HG03457 (cell line): Measurements from ENCODE around the gene DIP2A.
"Not testable (repeated sequence)": the region's sequence is repeated elsewhere in the genome, so short reads cannot be mapped to it uniquely, and the experiment has no call there.

Experiments
- ATAC-seq: cut with Tn5 transposase; IDR thresholded peaks from one replicate; pipeline ENCODE4 v1.9.1; 2021; ENCODE audit warnings: moderate number of reproducible peaks; ENCODE audit not compliant: unreplicated experiment

DIP2A gene

DNA sequence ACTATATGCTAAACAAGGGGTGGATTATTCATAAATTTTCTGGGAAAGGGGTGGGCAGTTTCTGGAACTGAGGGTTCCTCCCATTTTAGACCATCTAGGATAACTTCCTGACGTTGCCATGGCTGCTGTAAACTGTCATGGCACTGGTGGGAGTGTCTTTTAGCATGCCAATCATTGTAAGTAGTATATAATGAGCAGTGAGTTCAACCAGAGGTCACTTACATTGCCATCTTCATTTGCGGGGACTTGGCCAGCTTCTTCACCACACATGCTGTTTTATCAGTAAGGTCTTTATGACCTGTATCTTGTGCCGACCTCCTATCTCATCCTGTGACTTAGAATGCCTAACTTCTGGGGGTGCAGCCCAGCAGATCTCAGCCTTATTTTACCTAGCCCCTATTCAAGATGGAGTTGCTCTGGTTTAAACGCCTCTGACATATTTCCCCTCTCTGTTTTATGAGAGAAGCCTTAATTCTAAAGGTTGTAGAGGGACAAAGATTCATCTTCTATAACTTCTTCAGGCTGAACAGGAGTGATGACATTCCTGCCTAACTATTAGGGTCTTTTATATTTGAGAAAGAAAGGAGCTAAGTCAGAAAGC is 60.4 kb downstream of the DIP2A start:
- no peak for ATAC-seq

DNA sequence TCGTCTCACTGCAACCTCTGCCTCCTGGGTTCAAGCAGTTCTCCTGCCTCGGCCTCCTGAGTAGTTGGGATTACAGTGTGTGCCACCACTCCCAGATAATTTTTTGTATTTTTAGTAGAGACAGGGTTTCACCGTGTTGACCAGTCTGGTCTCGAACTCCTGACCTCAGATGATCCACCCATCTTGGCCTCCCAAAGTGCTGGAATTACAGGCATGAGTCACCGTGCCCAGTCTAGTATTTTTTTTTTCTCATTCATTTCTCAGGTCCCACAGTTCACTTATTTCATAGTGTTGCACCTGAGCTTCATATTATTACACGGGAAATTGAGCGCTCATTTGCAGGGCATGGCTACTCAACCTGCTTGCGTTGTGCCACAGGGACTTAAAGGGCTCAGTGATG is 68.7 kb downstream of the DIP2A start:
- not testable (repeated sequence) for ATAC-seq

DNA sequence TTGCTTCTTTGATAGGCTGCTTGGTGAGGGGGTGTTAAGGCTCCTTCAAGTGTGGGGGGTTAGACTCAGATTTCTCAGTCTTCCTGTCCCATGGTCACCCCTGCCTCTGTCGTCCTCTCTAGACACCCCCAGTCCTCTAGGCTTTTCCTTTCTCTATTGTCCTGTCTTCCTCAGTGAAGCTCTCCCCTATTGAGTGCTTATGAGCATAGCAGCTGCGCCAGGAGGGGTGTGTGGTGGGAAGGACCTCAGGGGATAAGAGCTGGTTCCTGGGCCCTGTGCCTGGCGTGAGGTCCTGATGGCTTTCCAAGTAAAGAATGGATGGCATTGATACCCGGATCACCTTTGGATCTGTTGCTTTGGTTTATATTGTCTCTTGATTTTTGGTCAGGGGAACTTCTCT is 69.1 kb downstream of the DIP2A start:
- ATAC-seq = no peak

DNA sequence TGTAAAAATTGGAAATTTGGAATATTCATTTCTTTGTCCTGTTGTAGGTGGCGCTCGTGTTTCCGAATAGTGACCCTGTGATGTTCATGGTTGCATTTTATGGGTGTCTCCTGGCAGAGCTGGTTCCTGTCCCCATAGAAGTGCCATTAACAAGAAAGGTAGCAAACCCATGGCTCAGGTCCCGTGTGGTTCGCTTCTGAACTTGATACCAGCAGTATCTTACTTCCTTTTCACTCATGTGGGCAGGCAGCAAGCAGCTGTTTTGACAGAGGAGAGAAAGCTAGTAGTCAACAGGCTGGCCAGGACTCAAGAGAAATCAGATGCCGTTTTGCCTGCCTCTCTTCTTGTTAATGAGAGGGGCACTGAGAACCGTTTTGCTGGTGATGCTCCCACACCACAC is 73.4 kb downstream of the DIP2A start:
- no peak for ATAC-seq

DNA sequence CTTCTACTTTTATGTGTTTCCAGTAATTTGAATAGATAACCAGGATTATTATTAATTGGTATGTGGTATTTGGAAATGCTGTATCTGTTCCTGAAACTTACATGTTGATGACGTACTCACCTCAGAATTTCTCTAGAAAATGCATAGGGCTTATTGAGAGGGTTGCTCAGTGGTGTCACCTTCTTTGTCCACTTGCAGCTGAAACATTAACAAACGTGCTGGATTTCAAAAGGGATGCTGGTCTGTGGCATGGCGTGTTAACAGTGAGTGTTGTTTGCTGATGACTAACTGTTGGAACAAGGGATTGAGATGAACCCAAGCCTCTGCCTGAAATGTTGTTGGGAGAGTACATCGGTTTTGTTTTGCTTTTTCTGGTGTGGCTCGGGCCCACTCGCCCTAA is 78.3 kb downstream of the DIP2A start:
- no peak for ATAC-seq

DNA sequence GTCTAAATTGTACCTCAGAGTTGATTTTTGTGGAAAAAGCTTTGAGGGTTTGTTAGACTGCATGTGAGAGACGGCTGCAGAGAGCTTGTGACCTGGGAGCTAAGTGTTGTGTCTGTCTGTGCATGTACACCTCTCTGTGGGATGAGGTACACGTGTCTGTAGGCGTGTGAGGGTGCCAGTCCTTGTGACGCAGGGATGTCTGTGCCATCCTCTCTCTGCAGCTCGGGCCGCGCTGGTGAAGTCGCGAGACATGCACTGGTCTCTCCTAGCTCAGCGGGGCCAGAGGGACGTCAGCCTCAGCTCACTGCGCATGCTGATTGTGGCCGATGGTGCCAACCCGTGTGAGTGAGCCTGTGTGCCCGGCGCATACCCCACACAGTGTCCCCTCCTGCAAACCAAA is 79.6 kb downstream of the DIP2A start:
- no peak for ATAC-seq

DNA sequence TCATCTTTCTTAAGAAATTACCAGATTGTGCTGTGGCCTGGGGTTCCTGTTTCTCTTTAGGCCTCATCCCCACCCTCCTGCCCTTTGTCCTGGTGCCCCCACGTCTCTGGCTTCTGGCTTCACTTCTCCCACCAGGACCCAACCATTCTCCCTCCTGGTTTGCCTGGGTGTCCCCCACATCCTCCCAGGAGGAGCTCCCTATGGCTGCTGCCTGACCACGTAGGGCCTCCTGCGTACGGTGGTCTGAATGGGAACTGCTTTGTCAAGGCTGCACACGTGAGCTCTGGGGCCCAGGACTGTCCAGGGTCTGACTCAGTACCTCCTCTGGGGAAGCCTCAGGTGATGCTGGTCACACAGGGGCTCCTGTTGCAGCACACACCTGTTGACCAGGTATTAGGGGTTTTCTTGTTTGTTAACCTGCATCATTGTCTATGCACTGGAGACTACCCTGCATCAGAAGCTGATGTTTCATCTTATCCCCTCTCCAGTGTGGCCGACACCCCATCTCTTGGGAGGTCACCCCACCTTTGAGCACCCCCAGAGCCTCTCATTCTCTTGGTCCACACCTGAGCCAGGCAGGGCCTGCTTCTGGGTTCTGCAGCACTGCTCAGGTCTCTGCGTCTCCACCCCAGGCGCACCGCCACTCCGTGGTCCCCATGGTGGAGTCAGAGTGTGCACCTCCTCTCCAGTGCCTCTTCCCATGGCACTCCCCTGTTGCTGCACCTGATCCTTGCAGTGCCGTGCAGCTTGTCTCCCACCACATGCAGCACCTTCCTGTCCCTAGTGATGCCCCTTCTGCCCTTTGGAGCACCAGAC is 80.4 kb downstream of the DIP2A start:
- no peak for ATAC-seq

DNA sequence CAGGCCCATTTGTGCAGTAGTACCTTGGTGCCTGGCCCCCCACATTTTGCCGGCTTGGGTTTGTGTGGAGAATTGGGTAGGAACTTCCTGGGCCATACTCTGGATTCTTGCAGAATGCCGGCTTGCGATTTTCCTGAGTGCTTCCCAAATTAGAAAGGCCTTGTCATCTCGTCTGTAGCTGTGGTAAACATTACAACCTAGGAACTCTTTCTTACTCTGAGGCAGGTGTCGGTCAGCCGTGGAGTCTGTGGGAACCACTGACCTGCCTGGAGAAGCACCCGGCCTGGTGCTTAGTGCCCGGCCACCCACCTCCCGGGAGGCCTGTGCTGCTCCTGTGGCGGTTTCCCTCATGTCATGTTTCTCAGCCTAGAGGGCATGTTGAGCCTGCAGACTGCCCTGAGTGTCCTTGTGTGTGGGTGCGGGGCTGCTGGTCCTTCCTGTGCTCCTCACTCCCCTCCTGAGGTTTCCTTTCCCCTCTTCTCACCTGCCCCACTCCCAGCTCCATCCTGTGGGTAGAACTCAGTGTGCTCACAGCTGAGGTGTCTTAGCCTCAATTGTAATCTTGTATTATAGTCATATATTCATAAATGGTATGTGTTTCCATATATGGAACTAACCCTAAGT is 81.5 kb downstream of the DIP2A start:
- no peak for ATAC-seq

DNA sequence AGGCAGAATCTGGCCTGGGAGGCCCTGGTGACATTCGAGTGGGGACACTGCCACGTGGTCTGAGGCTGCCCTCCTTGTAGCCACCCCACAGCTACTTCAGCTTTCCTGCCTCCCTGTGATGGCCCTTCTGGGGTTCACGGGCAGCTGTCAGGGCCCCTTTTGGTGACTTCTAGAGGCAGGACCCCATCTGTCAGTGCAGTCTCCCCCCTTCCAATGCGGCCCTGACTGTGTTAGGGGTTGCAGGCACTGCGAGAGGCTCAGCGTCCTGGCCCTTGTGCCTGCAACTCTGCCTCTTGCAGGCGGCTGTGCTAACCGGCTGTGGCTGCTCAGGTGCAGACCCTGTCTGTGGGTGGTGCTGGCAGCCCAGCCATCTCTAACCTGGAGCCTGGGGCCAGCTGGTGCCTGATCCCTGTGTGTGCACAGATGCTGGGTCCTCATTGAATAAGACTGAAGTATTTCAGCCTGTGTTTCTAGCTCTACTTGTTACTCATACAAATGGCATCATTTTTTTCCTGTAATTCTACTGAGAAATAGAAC is 84.0 kb downstream of the DIP2A start:
- ATAC-seq = no peak

DNA sequence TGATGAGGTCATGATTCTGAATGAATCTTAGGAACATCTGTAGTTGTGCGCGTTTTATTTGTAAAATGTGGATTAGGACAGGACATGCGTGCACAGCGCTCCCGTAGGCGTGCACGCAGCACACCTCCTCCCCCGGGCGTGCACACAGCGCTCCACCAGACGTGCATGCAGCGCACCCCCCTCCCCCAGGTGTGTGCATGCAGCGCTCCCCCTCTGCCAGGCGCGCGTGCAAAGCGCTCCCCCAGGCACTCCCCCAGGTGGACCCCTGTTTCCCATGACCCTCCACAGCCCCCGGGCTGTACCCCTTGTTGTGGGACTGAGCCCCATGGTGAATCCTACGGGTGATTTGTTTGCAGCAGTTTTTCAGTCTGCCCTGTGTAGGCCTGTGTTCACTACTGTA is 84.6 kb downstream of the DIP2A start:
- no peak for ATAC-seq

DNA sequence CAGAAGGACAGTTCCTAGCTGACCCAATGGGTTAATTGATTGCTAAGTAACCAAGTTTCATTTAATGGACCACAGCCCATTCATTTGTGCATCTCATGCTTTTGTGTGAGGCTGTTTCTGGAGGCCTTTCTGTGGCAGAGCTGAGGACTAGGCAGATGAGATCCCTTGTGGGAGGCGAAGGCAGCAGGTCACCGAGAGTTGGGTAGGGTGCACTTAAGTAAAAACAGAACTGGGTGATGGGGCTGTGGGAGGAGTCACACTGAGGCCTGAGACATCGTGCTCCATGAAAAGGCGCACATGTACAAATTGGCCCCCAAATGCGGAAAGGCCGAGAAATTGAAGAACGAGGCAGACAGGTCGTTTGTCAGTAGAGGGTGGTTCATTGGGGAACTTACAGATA is 85.3 kb downstream of the DIP2A start:
- ATAC-seq = no peak

DNA sequence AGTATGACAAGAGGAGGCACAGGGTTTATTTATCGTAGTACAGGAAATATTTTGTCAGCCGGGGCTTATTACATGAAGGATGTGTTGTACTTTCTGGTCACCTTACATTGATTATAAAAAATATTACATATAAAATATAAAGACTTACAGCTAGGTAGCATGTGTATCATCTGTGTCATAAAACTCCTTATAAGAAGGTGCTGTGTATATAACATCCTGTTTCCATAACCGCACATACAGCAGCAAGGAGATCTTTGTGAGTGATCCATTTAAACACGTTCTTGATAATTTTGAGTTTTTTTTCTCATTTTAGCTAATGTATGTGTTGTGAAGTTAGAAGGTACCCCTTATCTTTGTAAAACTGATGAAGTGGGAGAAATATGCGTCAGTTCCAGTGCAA is 86.1 kb downstream of the DIP2A start:
- no peak for ATAC-seq

DNA sequence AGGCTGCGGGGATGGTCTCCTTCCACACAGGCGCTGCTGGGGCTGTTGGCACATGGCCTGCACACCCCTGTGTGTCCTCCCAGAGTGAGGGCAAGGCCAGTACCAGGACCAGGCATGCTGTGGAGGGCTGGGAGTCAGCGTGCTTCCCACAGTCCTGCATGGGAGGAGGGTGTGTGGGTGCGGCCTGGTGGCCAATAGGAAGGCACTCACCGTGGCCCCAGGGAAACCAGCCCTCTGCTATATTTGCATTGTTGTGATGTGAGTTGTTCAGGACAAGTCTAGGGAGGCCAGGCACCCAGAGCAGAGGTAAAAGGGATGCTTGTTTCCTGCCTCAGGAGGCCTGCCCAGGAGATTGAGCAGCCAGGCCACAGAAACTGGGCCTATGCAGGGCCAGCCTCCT is 86.7 kb downstream of the DIP2A start:
- no peak for ATAC-seq

DNA sequence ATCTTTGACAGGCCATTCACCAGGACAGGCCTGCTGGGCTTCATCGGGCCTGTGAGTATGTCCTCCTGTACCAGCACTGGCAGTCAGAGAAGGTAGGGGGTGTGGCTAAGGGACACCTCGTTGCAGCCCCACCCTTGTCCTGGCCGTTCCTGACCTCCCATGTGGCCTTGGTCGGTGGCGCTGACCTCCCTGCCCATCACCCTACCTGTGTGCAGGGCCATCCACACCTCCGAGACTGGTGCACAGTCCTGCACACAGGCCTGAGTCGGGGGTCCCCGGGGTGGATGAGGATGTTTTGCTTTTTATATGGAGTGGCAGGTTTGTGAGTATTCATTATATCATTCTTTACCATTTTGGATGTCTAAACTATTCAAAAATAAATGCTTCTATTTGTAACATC is 87.2 kb downstream of the DIP2A start:
- ATAC-seq = no peak

DNA sequence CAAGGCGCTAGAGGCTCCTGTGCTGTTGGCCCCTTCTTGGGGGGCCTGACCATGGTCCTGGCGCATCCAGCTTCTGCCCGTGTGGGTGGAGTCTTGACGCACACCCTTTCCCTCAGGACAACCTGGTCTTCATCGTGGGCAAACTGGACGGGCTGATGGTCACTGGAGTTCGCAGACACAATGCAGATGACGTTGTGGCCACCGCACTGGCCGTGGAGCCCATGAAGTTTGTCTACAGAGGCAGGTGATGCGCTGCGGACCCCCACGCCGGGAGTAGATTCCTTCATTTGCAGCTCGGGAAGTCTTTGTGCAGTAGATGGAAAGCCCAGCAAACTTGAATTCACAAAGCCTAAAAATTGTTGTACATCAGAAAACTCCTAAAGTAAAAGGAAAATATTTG is 88.1 kb downstream of the DIP2A start:
- no peak for ATAC-seq

DNA sequence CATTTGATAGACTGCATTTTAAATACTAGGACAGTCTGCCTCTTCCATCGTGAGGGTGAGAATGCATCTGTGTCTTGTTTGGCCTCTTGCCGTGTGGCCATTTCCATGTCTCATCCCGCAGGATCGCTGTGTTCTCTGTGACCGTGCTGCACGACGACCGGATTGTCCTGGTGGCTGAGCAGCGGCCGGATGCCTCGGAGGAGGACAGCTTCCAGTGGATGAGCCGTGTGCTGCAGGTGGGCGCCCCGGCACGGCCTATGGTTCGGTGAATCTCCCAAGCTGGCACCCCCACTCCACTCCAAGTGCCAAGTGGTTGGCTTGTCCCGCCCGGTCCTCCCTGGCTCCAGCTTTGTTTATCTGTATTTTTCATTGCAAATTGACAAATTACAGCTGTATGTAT is 91.0 kb downstream of the DIP2A start:
- no peak for ATAC-seq

DNA sequence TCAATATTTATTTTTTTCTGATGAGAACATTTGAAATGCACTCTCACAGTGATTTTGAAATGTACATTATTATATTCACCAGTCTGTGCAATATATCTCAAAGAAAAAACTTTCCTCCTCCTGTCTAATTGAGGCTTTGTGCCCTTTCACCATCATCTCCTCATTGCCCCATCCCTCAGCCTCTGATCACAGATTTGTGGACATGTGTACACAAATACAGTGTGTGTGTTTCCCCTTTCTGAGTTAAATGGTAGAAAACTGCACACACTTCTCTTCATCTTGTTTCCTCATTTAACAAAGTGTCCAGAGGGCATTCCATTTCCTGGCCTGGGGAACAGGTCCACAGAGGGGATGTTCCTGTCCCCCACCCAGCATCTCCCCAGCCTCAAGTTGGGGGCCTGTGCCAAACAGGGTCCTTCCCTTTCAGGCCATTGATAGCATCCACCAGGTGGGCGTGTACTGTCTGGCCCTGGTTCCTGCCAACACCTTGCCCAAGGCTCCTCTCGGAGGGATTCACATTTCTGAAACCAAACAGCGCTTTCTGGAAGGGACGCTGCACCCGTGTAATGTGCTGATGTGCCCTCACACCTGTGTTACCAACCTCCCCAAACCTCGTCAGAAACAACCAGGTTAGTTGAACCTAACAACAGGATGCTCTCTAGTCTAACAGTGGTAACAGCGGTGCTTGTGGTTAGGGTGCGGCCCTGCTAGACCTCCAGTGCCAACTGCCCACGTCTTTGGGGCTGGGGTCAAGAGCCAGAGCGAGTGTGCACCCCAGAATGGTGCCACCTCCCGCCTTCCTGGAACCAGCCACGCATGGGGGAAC is 91.6 kb downstream of the DIP2A start:
- ATAC-seq = no peak

DNA sequence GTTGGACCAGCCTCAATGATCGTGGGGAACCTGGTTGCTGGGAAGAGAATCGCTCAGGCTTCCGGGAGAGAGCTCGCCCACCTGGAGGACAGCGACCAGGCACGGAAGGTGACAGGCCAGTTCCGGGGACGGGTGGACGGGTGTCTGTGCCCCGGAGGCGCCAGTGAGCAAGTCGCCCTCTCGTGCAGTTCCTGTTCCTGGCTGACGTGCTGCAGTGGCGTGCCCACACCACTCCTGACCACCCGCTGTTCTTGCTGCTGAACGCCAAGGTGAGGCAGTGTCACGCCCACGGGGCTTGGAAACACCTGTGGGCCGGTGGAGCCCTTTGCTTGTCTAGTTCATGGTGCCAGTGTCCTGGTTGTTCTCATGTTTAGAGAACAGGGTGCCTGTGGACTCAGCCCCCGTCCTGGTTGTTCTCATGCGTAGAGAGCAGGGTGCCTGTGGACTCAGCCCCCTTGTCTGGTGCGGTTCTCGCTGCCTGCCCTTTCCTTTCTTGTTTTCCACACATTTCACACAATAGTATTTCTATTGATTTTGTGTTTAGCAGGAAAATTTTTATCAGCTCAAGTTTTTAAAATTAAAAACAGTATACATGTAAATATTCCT is 93.0 kb downstream of the DIP2A start:
- no peak for ATAC-seq

DNA sequence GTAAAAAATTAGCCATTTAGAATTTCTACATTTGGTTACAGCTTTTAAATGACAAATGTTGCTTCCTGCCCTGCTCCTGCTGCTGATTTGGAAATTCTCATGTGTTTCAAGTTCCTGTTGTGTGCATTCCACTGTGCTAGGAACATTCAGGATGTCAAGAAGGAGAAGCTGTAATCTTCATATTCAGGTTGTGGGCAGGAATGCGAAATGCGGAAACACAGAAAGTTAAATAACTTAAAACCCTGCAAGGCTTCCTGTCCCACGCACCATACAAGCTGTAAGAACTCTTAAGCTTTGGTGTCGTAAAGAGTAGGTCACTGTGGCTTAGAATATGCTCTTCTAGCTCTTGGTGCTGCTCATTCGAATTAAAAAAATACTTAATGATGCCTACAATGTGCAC is 93.6 kb downstream of the DIP2A start:
- no peak for ATAC-seq

DNA sequence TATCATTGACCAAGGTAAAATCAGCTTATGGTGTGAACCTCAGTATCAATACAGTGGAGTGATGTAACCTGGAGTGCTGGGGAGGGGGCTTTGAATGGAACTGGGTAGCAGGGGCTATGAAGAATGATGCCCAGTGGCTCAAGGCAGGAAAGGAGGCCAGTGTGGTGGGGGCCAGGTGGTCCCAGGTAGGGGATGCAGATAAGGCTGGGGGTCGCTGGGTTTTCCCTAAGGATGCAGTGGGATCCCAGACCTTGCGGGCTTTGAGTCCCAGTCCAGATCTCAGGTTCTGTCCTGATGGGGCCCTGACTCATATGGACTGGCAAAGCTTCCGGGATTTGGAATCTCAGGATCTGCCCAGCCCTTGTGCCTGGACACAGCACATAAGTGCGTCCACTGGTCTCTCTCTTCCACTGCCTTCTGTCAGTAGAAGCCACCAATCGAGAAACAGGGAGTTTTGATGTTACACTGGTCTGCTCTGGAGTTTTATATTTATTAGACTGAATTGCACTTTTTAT is 94.2 kb downstream of the DIP2A start:
- ATAC-seq = no peak

DNA sequence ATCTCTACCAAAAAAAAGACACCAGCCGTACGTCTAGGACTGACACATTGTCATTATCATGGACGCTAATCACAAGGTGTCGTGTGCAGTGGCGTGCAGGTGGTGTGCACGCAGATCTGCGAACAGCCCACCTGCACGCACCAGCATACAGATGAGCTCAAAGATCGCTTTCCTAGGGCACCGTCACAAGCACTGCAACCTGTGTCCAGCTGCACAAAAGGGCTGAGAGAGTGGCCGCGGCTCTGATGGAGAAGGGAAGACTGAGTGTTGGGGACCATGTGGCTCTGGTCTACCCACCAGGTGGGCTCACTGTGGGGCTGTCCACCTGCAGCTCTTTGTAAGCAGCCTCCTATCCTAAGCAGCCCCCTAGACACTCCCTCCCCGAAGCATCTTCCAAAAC is 95.3 kb downstream of the DIP2A start:
- ATAC-seq = no peak
